ENCODE results near the gene TAF8. TPM values are rescaled to one million over a fixed set of nuclear protein-coding genes. Genes with fewer than 3 reads are reported as not detected.

Gene TAF8
- total RNA-seq, 1 donor from 2014 or later = 13.1 TPM

DNA sequence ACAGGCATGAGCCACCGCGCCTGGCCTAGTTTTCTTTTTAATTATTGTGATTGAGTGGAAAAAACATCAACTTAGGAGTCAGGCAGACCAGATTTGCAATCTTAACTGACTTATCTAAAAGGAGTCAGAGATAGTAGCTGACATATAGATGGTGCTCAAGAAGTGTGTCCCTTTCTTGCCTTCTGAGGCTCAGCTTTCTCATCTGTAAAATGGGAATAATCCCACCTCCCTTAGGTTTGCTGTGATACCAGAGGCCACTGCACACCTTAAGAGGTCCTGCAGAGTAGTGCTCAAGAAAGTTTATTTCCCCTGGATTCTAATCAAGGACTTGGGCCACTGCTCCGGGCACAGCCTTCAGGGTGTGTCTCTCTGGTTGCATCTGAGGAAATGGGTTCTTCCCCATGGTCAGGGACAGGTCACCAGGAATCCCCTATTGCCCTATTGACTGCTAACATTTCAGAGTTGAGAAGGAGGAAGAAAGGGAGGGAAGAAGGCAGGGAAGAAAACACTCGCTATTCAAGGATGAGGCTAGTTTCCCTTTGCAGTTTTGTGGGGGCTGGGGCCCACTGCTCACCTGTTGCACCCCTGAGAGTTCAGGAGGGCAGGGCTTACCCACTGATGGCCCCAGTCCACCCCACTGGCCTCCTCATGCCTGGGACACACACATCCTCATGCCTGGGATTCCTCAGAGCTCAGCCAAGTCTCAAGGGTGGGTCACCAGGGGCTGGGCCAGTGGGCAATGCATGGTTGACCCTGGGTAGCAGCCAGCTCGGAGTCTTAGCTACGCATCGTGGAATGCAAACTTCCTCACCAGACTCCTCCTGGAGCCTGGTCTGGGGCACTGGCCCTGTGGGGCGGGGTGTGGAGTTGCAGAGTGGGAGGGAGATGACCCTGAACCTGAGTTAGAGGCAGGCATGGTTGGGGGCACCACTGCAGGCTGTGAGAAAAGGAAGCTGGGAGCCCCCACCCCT, 70.9 kb downstream of the TAF8 start:
- ATAC-seq = no peak
- no peak for DNase-seq (ENCODE audit: low spot score)

DNA sequence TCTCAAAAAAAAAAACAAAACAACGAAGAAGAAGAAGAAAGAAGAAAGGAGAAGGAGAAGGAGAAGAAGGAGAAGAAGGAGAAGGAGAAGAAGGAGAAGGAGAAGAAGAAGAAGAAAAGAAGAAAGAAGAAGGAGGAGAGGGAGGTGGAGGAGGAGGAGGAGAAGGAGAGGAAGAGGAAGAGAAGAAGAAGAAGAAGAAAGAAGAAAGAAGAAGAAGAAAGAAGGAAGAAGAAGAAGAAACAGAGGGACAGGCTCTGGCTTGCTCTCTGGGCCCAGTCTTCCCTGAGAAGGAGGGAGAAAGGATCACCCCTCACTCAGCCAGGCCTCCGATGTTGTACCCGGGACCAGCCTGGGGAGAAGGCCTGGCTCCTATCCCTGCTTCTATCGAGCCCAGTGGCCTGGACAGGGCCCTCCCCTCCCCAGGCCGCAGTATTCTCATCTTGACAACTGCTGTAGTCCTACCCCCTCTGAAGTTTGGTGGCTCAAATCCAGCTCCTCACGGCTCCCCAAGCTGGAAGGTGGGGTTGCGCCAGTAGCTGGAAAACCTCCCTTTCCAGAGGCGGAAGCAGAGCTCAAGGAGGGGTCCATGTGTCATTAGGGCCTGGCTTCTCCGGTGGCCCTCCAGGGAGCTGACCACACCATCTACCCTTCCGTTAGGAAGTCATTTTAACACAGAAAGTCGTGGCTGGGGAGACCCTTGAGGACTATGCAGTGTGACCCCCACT, 73.2 kb downstream of the TAF8 start:
- DNase-seq (ENCODE audit: low spot score) (no peak), ATAC-seq (no peak)

DNA sequence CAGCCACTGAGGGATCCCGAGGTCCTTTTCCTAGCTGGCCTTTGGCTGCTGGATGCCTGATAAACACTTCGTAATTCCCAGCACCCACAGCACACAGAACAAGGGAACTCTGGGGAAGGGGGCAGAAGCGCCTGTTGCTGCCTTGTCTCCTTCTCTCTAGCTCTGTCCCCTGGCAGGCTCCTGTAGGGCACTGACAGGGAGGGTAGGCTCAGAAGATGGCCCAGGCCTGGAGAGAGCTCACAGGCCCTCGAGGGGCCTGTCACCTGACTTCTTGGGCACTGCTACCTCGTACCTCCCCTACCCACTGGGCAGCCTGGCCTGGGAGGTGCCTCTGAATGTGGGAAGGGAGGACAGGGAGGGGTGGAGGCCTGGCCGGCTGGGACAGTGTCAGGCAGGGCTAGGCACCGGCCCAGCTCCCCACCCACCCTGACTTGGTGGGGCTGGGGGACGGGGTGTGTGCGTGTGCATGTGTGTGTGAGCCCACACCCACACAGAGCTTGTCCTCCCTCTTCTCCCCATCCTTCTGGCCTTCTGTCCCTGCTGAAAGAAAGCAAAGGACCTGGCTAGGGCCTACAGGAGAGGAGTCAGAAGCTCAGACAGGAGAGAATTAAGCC, 74.0 kb downstream of the TAF8 start:
- DNase-seq (ENCODE audit: low spot score) = no peak
- ATAC-seq = no peak

DNA sequence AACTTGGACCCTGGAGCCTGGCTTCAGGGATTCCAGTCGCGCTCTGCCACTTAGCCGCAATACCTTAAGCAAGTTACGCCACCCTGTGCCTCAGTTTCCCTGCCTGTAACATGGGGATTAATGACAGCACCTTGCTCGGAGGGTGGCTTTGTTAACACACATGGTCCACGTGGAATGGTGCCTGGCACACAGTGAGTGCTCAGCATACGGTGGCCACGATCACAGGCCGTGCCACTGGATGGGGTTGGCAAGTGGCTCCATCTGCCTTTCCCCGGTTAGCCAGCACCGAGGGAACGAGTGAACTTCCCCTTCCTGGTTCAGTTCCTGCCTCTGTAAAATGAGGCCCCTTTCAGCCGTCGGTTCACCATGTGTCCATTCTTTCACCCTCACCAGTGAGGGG, 74.9 kb downstream of the TAF8 start:
- DNase-seq (ENCODE audit: low spot score) (no peak), ATAC-seq (no peak)

DNA sequence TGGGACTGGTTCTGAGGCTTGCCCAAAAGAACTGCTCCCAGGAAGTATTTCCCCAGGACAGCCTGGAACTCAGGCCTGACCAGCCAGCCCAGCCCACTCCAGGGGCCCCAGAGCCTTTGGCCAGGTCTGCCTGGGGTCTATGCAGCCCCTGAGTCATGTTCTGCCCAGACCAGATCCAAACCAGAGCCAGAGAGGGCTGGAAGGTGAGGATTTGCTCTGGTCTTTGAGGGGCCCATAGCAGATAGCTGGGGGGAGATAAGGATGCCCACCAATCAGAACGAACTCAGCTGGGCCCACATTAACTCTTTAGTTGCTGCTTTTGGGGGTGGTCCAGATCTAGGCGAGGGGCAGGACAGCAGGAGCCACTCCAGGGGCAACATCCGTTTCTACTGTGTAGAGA, 75.3 kb downstream of the TAF8 start:
- ATAC-seq (no peak), DNase-seq (ENCODE audit: low spot score) (no peak)

DNA sequence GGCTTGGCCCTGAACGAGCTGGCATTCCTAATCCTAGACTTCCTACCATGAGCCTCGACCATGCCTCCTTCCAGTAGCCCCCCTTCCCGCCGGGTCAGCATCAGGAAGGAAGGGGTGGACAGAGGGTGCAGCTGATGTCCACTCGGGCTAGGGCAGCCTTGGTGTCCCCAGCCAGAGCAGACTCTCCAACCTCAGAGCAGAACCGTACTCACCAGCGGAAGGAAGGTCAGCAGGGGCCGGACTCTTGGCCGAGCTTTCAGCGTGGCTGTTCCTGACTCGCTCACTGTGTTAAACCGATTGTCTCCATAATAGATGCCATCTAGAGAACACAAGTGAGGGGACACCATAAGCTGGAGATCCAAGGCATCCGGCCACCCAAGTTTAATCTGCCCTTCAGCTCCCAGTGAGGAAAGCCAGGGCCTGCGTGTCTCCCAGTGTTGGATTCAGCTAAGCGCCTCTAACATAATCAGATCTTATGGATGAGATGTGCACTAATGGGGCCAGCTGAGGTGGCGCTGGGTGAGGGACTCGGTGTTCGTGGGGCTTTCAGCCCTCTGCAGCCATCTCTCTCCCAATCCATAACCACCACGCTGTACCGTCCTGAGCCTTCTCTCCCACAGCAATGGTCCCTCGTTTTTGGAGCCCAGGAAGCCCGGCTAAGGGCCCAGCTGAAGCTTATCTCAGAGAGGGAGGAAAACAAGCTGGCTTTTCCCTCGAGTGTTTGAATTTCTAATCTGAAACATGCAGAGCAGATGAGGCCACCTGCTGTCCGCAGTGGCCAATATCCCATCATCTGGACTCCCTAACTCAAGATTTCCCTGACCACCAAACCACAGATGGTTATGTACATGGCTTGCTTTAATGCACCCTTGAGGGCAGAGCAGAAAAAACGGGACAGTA, 78.4 kb downstream of the TAF8 start:
- DNase-seq (ENCODE audit: low spot score) (no peak), ATAC-seq (peak; percentile 67)

DNA sequence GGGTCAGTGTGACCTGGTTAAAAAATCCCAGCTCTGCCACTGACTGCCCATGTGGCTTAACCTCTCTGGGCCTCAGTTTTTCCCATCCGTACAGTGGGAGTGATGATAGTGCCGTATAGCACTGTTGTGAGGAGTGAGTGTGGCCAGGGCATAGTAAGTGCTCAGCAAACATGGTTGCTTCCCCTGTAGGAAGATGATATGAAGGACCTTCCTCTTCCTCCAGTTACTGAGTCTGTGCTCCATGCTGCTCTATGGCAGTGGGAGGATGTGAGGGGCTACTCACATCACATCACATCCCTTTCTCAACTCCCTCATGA, 79.0 kb downstream of the TAF8 start:
- ATAC-seq = no peak
- DNase-seq (ENCODE audit: low spot score) = no peak

DNA sequence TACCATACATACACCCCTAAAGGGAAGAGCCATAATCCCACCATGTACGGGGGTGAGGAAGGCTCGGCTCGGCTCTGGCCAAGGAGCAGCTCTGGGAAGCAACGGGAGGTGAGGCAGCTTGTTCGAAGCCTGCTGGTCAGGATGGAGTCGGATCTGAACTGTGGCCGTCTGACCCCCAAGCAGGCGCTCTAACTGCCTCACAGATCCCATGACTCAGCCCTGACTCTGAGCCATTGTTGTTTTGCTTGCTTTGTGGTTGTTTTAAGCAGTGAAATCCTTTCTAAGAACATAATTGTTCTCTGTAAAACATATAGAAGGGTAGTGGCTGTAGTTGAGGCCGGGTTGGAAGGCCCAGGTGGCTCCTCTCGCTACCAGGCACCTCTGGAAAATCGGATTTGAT, 81.2 kb downstream of the TAF8 start:
- ATAC-seq (no peak), DNase-seq (ENCODE audit: low spot score) (no peak)

DNA sequence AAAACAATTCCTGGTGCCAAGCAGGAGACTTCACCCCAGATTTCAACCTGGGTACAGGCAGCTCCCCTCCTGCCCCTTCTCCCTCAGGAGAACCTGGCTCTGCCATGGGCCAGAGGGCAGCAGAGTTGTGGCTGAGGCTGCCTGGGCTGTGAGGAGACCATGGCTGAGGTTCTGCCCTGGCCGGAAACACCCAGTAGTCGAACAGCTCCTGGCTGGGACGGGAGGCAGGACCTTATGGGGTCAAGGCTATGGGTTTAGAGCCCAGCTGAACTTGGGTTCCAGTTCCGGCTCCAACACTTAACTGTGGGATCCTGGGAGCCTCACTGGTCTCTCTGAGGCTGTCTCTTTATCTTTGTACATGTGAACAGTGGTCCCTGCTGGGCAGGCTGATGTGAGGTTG, 83.6 kb downstream of the TAF8 start:
- ATAC-seq (no peak), DNase-seq (ENCODE audit: low spot score) (no peak)

DNA sequence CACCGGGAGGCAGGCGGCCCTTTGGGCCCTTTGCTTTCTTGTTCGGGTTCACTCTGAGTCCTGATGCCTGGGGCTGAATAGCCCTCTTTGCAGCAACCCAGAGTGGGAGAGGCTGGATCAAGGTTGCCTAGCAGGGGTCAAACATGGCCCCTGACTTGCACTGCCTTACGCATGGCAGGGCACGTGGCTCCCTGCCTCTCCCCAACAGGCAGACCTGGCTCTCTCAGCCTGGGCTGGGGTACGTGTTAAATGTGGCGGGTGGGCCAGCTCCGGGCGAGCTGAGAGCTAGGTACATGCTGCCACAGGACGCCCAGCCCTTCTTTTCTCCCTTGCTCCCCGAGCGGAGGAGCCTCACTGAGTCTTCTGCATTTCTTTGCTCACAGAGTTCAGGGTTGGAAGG, 84.8 kb downstream of the TAF8 start:
- ATAC-seq (no peak), DNase-seq (ENCODE audit: low spot score) (no peak)

DNA sequence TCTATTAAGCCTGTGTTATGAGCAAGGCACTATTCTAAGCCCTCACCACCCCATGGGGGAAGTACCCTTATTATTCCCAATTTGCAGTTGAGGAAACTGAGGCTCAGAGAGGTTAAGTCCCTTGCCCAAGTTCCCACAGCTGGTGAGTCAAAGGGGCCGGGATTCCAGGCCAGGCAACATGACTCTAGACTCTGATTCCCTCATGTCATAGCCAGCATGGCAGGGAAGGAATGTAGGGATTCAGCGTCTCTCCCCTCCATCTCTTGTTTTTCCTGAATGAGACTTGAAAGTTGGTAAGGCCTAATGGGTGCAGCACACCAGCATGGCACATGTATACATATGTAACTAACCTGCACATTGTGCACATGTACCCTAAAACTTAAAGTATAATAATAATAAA, 85.4 kb downstream of the TAF8 start:
- ATAC-seq (no peak), DNase-seq (ENCODE audit: low spot score) (no peak)

DNA sequence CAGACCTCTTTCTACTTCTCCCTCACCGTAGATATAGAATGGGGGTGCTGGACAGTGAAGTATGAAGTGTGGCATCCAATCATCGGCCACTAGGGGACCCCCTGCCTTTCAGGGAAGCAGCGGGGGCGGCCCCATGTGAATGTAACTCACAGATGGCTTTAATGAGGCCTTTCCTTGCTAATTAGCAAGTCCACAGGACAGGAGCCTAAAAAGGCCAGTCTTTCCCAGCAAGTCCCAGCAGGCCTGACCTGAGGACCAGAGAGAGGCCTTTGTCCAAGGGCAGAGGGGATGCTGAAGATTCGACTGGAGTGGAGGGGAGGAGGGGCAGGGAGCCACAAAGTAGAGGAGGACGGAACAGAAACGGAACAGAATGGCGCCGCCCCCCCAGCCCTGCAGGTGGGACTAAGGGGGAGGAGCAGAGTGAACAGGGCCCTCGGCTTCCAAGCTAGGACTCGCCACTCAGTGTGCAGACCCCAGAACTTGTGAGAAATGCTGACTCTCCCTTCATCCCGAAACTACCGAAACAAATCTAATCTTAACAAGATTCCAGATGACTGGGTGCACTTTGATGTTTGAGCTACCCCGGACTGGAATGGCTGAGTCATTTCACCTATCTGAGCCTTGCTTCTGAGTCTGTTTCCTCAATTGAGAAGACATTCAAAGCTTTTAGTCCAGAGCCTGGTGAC, 86.3 kb downstream of the TAF8 start:
- ATAC-seq = no peak
- DNase-seq (ENCODE audit: low spot score) = no peak

Other genes with a start within 250 kb of the TAF8 start
- gene USP49, start 155.1 kb upstream of the TAF8 start, total RNA-seq = 1.9 TPM
- 9.4 TPM for gene MED20, start 129.4 kb upstream of the TAF8 start, total RNA-seq
- 5.3 TPM for gene BYSL, start 129.0 kb upstream of the TAF8 start, total RNA-seq
- 14.7 TPM for gene CCND3, start 108.7 kb upstream of the TAF8 start, total RNA-seq
- gene C6orf132, start 92.1 kb downstream of the TAF8 start, total RNA-seq = 0.38 TPM
- not detected for gene GUCA1A, start 122.8 kb downstream of the TAF8 start, total RNA-seq
- gene GUCA1B, start 144.4 kb downstream of the TAF8 start, total RNA-seq = 0.81 TPM
- gene MRPS10, start 167.3 kb downstream of the TAF8 start, total RNA-seq = 18.1 TPM